AG09309 (cell line): ENCODE measurements around the gene C3orf20.

ENCODE experiments used
- DNase-seq: peaks from one replicate; pipeline ENCODE4 v3.0.0-alpha.2; 2010; ENCODE audit warnings: low read depth
- H3K4me3 ChIP-seq: 2 replicates; pipeline ENCODE4 v1.5.1; 2011; ENCODE audit warnings: mild to moderate bottlenecking, low read depth, low read length, moderate library complexity; ENCODE audit not compliant: control insufficient read depth
- TF ChIP-seq, protein P1 (sequence below): IDR thresholded peaks from 2 replicates; pipeline ENCODE4 v1.5.1; 2011; ENCODE audit warnings: mild to moderate bottlenecking, low read depth, low read length, inconsistent platforms; ENCODE audit not compliant: insufficient read depth, control insufficient read depth; ENCODE audit errors: missing control alignments

Gene C3orf20

DNA sequence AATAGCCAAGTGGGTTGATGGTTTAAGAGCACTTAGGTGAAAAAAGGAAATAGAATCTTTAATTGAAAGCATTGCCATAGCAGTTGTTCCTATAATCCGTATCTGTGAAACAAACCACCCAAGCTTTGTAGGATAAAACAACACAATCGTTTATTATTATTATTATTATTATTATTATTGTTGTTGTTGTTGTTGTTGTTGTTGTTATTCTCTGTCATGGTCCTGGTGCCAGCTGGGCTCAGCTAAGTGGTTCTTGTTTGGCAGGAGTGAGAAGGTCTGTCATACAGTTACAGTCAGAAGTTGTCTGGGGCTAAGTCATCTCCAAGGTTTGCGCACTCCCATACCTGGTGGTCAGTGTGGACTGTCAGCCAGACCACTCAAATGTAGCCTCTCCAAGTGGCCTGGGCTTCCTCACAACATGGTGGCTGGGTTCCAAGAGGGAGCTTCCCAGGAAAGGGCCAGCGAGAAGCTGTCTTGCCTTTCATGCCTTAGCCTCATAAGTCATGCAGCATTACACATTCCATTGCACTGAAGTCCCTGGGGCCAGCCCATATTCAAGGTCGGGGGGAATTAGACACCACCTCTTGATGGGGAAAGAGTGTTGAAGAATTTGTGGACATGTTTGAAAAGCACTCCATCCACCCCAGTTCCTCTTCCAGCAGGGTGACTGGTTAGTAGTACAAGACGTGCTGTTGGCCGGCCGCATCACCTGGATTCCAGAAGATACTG is 89.6 kb downstream of the C3orf20 start:
- DNase-seq, result no peak
- no peak overlapping the region for H3K4me3 ChIP-seq
- TF ChIP-seq, protein P1, sequence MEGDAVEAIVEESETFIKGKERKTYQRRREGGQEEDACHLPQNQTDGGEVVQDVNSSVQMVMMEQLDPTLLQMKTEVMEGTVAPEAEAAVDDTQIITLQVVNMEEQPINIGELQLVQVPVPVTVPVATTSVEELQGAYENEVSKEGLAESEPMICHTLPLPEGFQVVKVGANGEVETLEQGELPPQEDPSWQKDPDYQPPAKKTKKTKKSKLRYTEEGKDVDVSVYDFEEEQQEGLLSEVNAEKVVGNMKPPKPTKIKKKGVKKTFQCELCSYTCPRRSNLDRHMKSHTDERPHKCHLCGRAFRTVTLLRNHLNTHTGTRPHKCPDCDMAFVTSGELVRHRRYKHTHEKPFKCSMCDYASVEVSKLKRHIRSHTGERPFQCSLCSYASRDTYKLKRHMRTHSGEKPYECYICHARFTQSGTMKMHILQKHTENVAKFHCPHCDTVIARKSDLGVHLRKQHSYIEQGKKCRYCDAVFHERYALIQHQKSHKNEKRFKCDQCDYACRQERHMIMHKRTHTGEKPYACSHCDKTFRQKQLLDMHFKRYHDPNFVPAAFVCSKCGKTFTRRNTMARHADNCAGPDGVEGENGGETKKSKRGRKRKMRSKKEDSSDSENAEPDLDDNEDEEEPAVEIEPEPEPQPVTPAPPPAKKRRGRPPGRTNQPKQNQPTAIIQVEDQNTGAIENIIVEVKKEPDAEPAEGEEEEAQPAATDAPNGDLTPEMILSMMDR, result no peak

GRCh38 chr3:14765060-14765400 is 90.1 kb downstream of the C3orf20 start:
- TF ChIP-seq, protein P1, result no peak
- no peak overlapping the region for H3K4me3 ChIP-seq
- no peak for DNase-seq

GRCh38 chr3:14765576-14766427 is 90.9 kb downstream of the C3orf20 start:
- no peak for DNase-seq
- TF ChIP-seq, protein P1, result no peak

GRCh38 chr3:14766428-14767244 is 91.7 kb downstream of the C3orf20 start:
- no peak overlapping the region for H3K4me3 ChIP-seq
- TF ChIP-seq, protein P1, result no peak
- DNase-seq, result no peak

More at GRCh38 chr3:14765576-14766427, 90.9 kb downstream of the C3orf20 start:
- no peak overlapping the region for H3K4me3 ChIP-seq

GRCh38 chr3:14767245-14768051 is 92.5 kb downstream of the C3orf20 start:
- H3K4me3 ChIP-seq, result no peak overlapping the region
- TF ChIP-seq, protein P1, result no peak
- DNase-seq, result no peak

DNA sequence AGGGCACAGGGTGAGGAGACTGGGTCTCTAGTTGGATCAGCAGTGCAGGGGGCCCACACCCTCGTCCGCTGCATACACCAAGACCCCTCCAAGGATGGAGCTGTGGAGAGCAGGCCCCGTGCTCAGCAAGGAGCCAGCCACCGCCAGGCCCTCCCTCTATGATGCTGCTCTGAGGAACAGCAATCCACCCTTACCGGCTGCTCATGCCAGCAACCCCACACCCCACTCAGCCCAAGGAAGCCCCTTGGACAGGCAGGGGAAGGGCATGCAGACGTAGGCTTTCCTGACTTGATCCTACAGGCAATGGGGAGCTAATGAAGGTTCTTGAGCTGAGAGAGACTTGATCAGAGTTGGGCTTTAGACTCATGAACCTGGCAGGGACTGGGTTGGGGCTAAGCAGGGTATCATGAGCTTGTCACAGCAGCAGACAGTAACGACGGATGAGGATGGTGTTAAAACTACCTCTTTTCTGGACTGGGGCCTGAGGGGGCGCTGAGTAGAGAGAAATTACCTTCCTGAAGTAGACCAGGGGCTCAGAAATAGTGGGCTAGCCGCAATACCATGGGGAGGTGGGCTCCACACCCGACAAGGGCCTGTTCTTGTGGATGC is 93.3 kb downstream of the C3orf20 start:
- no peak for DNase-seq
- no peak overlapping the region for H3K4me3 ChIP-seq
- TF ChIP-seq, protein P1, result no peak
